ENCODE data around the gene LHFPL2.

The LHFPL2 gene

DNA sequence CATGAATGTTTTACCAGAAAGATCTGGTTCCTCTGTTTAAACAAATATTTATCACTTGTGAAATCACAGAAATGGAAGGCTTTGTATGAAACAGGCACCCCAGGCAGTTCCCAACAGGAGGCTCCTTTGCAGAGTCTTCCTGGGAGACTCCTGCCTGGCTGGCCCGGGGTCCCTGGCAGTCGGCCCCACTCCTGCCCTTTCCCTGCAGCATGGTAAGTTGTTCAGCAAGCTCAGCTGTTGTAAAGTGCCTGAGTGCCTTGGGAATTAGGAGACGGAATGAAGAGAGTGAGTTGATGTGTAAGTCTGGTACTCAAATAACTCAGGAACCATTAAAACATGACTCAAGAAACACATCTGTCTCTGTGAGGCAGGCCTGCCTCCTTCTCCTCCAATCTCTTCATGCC, 17.5 kb upstream of the LHFPL2 start:
- DNase-seq = no peak

DNA sequence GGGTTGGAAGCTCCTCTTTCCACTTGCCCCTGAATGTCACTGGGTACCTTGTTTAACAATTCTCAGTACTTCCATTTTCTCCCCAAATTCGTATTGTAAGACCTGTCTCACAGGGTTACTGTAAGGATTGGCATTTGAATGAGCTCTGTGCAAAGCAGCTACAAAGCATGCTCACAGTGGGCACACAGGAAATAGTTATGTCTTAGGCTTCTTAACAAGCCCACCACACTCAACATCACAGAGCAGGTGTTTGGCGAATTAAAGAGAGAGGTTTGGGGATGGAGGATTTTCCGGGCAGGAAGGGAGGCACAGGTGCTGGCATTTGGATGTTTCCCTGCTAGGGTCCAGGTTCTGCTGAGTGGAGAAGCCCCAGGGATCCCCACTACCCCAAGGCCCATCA, 17.0 kb upstream of the LHFPL2 start:
- no peak for DNase-seq

DNA sequence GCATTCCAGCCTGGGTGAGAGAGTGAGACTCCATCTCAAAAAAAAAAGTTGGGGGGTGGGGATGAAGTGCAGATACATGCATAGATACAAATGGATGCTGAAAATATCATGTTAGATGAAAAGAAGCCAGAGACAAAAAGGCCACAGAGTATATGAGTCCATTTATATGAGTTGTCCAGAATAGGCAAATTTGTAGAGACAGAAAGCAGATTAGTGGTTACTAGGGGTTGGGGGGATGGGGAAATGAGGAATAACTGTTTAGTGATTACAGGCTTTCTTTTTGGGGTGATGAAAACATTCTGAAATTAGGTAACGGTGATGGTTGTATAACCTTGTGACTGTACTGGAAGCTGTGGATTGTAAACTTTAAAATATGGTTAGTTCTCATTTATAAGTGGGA, 13.8 kb upstream of the LHFPL2 start:
- DNase-seq = no peak

DNA sequence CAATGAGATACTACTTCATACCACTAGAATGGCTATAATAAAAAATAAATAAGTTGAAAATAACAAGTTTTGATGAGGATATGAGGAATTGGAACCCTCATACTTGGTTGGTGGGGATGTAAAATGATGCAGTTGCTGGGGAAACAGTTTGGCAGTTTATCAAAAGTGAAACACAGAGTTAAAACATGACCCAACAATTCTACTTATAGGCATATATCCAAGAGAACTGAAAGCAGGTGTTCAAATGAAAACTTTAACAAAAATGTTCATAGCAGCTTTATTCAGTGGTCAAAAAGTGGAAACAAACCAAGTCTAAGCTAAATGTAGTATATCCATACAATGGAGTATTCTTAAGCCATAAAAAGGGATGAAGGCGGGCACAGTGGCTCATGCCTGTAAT, 13.1 kb upstream of the LHFPL2 start:
- DNase-seq = no peak

DNA sequence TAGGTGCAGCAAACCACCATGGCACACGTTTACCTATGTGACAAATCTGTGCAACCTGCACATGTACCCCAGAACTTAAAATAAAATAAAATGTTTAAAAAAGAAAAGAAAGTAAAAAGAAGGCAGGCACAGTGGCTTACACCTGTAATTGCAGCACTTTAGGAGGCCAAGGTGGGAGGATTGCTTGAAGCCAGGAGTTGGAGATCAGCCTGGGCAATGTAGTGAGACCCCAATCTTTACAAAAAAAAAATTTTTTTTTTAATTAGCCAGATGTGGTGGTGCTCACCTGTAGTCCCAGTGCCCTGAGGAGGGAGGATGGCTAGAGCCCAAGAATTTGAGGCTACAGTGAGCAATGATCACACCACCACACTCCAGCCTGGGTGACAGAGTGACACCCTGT, 12.5 kb upstream of the LHFPL2 start:
- no peak for DNase-seq

DNA sequence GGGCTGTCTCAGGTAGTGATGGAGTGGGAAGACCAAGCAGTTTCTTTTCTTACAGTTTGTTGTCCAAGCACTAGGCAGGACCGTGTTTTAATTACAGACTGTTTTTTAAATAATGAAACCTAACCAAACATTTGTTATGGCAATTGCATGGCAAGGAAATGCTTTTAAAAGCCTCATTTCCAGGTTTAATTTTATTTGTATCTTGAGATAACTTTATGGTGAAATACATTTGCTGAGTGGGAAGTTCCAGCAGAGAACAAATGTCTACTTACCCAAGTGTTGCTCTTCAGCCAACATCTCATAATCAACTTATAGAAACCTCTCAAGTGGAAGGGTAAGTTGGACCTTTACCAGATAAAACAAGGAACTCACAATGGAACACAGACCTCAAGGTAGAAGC, 11.8 kb upstream of the LHFPL2 start:
- DNase-seq = no peak

DNA sequence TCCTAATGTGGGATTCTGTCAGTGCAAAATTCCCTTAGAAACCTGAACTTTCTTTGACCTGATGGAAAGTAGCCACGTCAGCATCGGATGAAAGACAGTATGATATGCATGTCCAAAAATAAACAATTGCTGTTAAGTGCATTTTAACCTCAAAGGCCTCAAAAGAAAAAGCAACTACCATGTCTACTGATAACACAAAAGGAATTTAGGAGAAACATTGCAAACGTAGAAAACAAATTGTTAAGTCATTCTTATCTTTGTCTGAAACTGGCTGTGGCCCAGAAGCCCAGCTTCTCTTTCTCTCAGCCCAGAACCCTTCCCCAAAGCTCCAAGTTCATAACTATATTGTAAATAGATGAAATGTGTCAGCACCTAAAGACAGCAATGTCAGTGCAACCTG, 11.1 kb upstream of the LHFPL2 start:
- DNase-seq = no peak

DNA sequence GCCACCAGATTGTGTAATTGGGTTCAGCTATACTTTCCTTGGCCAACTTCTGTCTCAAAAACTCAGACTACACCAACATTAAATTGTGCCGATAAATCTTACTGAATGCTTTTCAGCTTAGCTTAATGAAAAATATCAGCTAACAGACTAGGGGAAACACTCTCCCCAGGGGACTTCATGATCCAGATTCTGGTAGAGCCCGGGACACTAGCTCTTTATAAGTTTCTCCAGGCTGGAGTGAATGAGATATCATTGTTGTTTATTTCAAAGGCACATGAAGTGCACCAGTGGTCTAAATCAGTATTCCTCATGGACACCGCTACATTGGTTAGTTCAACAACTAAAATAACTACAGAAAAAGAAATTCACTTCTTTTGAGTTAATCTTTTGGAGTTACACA, 10.5 kb upstream of the LHFPL2 start:
- no peak for DNase-seq

DNA sequence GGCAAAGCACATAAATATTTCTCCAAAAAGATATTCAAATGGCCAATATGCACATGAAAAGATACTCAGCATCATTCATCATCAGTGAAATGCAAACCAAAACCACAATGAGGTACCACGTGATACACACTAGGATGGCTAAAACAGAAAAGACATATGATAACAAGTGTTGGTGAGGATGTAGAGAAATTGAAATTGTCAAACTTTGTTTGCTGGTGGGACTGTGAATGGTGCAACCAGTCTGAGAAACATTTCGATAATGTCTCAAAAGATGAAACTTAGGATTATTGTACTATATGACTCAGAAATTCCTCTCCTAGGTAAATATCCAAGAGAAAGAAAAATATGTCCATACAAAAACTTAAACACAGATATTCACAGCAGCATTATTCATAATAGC, 8.6 kb upstream of the LHFPL2 start:
- DNase-seq = no peak

DNA sequence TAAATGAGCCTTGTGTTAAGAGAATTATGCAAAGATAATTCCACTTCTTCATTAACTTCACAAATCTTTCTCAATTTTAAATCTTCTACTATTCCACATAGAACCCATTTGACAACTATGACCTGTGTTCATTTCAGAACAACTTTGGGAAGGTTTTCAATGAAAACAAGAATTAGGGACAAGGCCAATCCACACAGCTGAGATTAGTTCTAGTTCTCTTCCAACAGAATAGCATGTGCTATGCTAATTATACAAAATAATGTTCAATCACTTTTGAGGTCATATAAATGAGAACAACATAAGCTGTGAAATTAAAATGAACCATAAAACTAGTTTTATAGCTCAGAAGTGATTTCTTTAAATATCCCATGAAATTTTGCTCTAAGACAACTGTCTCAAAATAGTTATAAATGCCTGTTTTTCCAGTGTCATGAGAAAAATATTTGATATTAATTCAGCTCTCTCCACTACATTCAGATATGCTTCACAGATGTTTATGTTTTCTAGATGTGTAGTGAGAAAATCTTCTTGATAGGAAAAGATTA, 7.2 kb upstream of the LHFPL2 start:
- DNase-seq = no peak

DNA sequence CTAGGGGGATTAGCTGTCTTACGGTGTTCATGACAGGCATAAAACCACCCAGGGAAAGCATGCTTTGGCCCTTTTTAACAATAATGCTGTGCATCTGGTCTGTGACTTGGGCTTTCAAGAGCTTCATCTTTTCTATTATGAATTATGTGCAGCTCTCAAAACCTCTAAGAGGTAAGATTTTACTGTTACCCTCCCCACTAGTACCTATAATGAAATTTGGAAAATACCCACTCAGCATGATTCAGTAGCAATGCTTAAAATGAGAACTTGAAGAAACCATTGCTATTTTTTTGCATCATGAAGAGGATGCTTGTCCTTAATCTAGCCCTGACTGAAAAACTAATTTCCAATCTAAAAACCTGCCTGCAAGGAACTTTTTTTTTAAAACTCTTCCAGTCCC, 5.8 kb upstream of the LHFPL2 start:
- no peak for DNase-seq

DNA sequence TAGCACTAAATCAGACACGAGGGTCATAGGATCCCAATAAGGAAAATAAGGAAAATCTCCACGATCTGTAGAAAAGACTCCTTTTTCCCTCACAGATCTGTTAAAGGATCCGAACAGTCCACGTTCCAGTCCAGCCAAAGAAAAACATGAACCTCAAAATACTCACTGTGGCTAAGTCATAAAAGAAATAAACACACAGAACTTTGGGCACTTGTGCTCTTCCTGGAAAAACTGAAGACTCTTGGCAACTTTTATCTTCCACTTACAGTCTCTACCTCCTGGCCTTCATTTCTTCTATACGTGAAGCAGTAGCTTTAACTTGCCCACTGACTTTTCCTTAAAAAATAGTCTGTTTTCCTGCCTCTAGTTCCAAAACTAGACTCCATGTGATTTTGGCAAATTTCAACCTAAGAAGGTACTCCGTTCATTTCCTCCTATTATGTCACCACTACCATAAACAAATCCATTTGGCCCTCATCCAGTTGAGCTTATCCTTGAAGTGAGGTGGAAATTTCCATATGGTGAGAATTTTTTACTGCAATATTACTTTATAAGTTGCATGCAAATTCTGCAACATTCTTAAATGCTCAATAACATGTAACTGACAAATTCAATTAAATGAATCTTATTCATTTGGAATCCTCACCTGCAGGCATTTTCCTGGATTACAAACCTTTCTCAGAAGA, 5.3 kb upstream of the LHFPL2 start:
- DNase-seq = no peak

DNA sequence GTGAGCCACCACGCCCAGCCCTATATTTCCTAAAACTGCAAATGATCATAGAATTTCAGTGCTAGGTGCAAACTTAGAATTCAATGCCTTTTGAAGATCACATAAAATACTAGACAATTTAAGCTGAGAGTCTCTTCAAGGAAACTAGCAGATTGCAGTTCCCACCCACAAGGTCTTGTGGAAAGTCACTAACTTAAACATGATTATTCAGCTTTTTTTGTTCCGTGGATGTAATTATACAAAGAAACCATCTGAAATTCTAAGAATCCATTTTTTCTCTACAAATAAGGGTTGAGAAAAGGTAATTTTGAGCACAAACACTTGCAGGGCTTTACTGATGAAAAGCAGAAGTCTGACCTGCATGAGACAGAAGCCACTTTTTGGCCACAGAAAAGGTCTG, 4.5 kb upstream of the LHFPL2 start:
- DNase-seq = no peak

DNA sequence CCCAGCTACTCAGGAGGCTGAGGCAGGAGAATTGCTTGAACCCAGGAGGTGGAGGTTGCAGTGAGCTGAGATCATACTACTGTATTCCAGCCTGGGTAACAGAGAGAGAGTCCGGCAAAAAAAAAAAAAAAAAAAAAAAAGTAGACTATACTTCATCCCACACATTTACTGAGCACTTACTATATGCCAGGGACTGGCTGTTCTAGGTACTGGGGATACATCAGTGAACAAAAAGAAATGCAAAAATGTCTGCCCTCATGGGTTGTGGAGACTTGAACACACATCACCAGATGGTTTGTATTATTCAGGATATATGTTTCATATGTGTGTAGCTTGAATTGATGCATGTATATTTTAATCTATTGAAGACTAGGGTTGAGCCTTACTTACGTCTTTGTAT, 2.9 kb upstream of the LHFPL2 start:
- DNase-seq = no peak

DNA sequence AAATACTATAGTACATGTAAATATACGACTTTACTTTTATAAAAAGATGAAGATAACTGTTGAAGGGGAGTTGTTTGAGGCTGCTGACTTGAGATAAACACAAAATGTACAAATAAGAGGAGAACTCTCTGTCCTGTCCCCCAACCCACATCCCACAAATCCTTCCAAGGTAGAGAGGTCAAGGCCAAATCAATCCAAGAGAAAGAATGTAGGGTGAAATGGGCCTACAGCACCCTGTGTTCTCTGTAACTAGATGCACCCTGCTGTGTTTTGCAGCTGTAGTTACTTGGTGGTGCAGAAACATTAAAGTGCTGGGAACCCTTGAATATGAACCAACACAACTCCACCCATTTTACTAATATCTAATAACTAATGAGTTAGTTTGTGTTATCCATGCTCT, 2.0 kb upstream of the LHFPL2 start:
- no peak for DNase-seq

DNA sequence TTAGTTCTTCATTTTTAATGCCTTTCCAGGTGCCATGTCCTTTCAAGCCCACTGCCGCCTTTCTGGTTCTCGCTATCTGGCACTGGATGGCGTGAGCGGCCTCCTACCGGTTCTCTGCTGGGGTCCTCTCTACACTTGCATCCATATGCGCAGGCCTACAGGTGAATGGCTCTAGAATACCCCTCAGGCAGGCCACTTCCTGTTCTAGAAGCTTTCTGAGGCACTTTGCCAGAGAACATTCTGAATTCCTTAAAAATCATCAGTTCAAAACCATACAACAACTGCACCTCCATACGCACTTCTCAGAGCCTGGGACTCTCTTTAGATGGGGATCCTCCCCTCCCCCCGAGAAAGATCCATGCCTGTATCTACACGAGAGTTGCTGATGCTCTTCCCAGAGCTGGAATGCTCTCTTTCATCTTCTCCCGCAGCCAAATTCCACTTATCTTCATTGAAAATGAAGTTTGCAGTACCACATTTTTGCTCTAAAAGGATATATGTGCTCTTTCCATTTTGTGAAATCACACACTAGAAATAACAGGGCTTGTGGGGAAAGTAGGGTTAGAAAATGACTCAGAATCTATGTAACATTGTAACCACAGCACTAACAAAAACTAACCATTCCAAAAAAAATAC, 1.4 kb upstream of the LHFPL2 start:
- DNase-seq = no peak

DNA sequence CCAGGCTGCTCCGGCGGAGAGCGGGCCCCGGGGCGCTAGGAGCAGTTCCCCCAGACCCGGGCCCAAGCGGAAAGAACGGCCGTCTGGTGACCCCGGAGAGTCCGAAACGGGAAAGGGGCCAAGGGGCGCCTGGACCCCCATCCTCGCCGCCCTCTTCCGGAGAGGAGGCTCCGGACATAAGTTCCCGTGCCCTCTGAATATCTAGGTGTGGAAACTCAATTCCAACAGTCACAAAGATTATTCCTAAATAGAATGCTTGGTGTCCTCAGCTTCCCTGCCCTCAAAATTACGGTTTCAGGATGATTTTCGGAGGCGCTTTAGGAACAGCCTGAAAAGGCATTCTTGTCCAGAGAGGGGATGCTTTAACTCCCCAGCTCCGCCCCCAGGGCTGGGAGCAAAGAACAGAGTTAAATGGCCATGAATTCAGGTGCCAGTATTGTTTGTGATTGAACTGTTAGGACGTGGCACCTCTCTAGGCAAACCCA, 681 bp upstream of the LHFPL2 start:
- DNase-seq = no peak

DNA sequence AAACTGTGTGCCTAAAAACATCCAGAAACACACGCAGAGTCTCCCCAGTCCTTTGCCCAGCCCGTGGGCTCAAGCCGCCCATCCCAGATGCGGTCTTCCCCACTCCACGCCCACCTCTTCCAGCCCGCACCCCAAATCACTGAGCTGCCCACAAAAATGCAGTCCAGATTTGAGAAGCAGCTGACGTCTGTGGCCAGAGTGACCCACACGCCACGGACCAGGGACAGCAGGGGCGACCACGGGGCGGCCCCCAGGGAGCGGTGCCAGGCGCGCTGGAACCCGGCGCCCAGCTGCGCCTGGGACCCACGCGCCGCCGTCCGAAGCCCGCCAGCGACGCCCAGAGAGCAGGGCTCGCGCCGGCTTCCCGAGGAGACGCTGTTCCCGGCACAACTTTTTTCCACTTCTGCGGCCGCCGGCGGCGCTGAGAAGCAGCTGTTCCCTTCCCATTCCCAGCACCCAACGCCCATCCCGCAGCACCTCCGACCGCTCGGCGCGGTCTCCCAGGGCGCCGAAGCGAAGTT, 674 bp downstream of the LHFPL2 start:
- no peak for DNase-seq

DNA sequence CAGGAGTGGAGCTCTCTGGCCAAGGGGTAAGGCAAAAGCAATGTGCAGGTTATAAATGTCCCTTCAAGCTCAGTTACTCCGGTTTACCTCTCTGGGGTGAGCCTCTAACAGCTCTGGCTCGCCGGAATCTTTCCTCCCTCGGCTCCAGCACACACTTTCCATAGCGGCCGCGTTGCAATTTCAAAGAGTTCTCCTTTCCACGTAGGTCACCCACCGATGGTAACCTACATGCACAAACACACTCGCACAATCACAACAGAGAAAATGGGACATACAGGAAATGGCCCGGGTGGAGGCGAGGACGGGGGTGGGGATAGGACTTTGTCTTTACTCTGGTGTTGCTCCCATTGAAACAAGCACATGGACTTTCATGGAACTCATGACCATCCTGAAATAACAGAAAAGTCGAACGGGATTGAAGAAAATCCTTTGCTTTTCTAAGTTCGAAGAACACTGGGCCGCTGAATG, 1.2 kb downstream of the LHFPL2 start:
- DNase-seq = no peak

DNA sequence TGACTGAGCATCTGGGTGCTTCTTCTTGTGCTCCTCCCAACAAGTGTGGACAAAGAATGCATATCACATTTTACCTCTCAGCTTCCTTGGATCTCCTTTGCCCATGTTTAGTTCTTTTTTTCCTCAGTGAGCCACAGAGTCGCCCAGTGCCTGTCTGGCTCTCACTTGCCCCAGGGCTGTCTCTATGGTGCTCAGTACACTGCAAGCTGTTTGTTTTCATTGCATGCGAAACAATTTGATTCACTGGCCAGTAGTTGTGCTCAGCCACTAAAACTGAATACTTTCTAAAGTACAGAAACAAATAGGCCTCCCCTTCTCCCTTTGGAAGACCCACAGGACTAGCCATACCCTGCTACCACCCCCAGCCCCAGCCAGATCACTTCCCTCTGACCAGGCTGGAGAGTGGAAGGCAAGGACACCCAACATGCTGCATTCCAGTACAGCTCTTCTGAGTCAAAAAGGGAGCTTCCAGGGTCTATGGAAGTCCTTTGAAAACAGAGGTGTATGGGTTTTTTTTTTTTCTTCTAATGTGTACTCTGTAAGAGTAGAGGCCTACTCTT, 3.8 kb downstream of the LHFPL2 start:
- no peak for DNase-seq

DNA sequence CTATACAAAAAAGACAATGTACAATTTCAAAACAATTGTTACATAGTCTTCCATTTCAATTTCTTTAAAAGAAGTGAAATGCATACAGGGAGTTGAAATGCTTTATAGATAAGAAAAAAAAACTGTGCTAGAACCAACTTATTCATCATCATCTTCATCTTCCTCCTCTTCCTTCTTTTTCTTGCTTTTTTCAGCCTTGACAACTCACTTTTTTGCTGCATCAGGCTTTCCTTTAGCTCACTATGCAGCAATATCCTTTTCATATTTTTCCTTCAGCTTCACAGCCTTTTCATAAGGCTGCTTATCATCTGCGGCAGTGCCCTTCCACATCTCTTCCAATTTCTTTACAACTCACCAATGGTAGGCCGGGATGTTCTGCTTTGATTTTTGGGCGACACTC, 4.4 kb downstream of the LHFPL2 start:
- DNase-seq = no peak

DNA sequence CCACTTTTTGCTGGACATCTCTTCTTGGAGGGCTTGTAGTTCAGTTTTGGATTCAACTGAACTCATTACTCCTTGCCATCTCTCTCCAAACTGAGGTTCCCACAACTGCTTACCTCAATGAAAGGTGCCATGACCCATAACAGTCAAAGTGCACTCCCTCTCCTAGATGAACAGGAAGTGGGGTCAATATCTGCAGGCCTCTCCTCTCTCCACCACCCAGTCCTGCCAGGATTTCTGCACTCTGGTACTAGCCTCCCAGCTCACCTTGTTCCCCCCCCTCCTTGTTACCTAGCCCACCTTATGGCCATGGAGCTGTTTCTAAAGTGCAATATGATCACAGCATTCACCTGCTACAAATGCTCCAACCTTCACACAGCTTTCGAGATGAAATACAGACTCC, 5.9 kb downstream of the LHFPL2 start:
- DNase-seq = no peak

DNA sequence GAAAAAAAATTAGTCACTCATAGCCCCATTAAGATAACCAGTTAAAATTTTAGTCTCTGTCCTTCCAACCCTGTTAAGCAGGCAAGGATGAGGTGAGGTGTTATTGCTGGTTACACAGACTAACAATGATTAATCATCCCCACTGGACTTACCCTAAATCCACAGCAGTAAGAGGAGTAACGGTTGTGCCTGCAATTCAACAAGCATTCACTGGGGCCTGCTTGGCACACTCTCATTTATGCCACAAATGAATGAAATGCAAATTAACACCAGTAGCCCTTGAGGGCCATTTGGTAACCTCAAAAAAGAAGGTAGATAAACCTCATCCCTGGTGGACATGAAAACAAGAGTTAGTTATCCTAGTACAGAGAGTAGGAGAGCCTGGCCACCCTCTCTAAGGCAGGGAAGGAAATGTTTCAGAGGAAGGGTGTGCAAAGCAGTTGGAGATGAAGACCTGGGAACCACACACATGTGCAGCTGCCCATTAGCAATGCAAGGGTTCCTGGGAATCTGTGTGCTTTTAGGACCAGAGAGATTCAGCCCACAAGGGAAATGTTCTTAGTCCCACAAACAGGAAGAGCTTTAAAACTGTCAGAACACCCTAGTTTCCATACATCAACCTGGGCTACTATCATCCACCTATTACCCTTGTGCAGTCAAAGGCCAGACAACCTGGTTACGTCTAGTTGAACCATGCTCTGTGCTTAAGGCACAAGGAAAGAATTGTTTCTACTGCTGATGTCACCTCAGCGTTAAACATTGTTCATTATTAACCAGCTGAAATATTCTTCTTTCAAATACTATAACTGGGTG, 7.7 kb downstream of the LHFPL2 start:
- DNase-seq = no peak
